ENCODE results near the gene NPDC1.

The NPDC1 gene

DNA sequence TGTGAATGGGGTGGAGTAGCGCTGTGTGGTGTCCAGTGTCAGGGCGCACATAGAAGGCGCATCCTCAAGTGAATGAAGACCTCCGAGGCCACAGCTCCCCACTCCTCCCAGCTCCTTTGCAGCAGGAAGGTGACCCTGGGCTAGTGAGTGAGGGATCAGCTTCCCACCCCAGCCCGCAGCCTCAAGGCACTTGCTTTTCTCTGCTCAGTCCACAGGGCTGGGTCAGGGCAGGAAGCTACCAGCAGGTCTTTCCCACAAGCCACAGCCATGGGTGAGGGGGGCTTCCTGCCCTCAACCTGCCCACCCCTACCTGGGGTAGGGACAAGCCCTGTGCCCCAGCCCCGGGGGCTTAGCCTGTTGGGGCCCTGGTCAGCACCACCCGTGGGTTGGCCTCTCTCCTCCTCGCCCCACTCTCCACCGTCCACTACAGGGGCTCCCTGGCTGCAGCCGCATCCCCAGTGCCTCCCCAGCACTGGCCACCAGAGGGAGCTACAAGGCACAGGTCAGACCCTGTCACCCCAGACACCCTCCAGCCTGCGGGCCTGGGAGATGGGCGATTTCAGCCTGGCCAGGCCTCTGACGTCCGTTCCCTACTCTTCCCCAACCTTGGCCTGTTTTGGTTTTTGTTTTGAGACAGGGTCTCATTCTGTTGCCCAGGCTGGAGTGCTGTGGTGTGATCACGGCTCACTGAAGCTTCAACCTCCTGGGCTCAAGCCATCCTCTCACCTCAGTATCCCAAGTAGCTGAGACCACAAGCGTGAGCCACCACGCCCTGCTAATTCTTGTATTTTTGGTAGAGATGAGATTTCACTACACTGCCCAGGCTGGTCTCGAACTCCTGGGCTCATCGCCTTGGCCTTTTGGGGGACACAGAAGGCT is 16.7 kb downstream of the NPDC1 start:
- H3F3A ChIP-seq (ENCODE audit: insufficient read depth, low read length): peaks cover 5% of the 10 kb centered on the region; the same call in 1 of the 2 replicates
- 0 out of 2 replicates have a peak overlapping the region, but pooled peaks have one; percentile 65 for H3K4me3 ChIP-seq (ENCODE audit: low read length)
- no peak overlapping the region for H3K27ac ChIP-seq (ENCODE audit: low read length)
- H3K9me3 ChIP-seq (replicated peaks; ENCODE audit: insufficient read depth, low read length): no peaks in the 10 kb centered on the region
- no peaks in the 10 kb centered on the region for H4K20me1 ChIP-seq (ENCODE audit: insufficient read depth, low read length)
- no peak overlapping the region for H2AFZ ChIP-seq (ENCODE audit: low read length)
- DNase-seq: peak; percentile 63
- TF ChIP-seq EZH2 (optimal IDR thresholded peaks at IDR 0.05; ENCODE audit: low read depth, low read length) (no peak), EZH2phosphoT487 (IDR thresholded peaks at IDR 0.05; ENCODE audit: low read length) (no peak)
- TF ChIP-seq, protein P1, sequence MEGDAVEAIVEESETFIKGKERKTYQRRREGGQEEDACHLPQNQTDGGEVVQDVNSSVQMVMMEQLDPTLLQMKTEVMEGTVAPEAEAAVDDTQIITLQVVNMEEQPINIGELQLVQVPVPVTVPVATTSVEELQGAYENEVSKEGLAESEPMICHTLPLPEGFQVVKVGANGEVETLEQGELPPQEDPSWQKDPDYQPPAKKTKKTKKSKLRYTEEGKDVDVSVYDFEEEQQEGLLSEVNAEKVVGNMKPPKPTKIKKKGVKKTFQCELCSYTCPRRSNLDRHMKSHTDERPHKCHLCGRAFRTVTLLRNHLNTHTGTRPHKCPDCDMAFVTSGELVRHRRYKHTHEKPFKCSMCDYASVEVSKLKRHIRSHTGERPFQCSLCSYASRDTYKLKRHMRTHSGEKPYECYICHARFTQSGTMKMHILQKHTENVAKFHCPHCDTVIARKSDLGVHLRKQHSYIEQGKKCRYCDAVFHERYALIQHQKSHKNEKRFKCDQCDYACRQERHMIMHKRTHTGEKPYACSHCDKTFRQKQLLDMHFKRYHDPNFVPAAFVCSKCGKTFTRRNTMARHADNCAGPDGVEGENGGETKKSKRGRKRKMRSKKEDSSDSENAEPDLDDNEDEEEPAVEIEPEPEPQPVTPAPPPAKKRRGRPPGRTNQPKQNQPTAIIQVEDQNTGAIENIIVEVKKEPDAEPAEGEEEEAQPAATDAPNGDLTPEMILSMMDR (IDR thresholded peaks at IDR 0.05; ENCODE audit: low read length): peak; percentile 85
- H3K27me3 ChIP-seq (replicated peaks; ENCODE audit: insufficient read depth, low read length): peaks cover 70% of the 10 kb centered on the region
- H3K9ac ChIP-seq (ENCODE audit: low read length): no peak overlapping the region
- H3K4me1 ChIP-seq (ENCODE audit: low read length): peaks cover 12% of the 10 kb centered on the region
- H3K36me3 ChIP-seq (replicated peaks; ENCODE audit: insufficient read depth, low read length): no peaks in the 10 kb centered on the region
- H3K9me2 ChIP-seq (replicated peaks; ENCODE audit: insufficient read depth, low read length): no peaks in the 10 kb centered on the region
- H3K79me2 ChIP-seq (ENCODE audit: low read length): no peaks in the 10 kb centered on the region
- peak overlapping the region; percentile 99 for H3K4me2 ChIP-seq (ENCODE audit: low read depth, low read length)

DNA sequence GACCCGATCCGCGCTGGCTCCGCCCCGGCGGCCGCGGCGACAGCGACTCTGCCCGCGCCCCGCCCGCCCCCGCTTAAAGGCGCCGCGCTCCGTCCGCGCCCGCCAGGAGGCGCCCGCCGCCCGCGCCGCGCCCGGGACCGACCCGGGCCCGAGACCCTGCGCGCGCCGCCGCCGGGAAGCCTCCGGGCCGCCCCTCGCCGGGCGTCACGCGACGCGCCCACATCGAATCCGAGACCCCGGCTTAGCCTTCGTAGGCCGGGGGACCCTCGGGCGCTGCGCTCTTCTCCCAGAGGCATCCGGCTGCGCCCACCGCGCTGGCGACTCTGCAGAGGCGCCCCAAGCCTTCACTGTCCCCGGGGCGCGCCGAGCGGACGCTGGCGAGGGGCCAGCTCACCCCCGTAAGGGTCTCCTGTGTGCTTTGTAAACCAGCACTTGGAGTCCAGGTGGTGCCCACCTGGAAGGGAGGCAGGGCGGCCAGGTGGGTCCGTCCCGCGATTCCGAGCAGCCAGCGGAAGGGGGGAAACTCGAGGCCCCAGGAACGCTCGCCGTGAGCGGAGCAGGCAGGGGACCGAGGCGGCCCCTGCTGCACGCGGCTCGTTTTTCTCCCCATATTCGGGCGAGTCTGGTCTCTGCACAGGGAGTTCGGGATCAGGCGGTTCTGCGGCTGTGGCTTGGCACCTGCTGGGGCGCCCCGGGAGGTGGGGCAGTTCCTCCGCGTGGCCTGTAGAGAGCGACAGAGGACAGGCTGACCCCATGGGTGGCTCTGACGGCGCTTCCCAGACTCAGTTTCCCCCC is 17.5 kb downstream of the NPDC1 start:
- Histone ChIP-seq H3K4me2 (ENCODE audit: low read depth, low read length) (peak overlapping the region; percentile 99), H3F3A (ENCODE audit: insufficient read depth, low read length) (peaks cover 5% of the 10 kb centered on the region; the same call in 1 of the 2 replicates), H3K36me3 (replicated peaks; ENCODE audit: insufficient read depth, low read length) (no peaks in the 10 kb centered on the region), H3K9me2 (replicated peaks; ENCODE audit: insufficient read depth, low read length) (no peaks in the 10 kb centered on the region), H3K27ac (ENCODE audit: low read length) (no peak overlapping the region), H2AFZ (ENCODE audit: low read length) (peak overlapping the region; percentile 90), H4K20me1 (ENCODE audit: insufficient read depth, low read length) (no peaks in the 10 kb centered on the region), H3K27me3 (replicated peaks; ENCODE audit: insufficient read depth, low read length) (peaks cover 64% of the 10 kb centered on the region), H3K79me2 (ENCODE audit: low read length) (no peaks in the 10 kb centered on the region), H3K9ac (ENCODE audit: low read length) (no peak overlapping the region), H3K4me1 (ENCODE audit: low read length) (peaks cover 12% of the 10 kb centered on the region), H3K9me3 (replicated peaks; ENCODE audit: insufficient read depth, low read length) (no peaks in the 10 kb centered on the region), H3K4me3 (ENCODE audit: low read length) (peak overlapping the region; percentile 65)
- TF ChIP-seq, protein P1 (IDR thresholded peaks at IDR 0.05; ENCODE audit: low read length): peak; percentile 54
- TF ChIP-seq EZH2 (optimal IDR thresholded peaks at IDR 0.05; ENCODE audit: low read depth, low read length): no peak
- peak; percentile 70 for DNase-seq

DNA sequence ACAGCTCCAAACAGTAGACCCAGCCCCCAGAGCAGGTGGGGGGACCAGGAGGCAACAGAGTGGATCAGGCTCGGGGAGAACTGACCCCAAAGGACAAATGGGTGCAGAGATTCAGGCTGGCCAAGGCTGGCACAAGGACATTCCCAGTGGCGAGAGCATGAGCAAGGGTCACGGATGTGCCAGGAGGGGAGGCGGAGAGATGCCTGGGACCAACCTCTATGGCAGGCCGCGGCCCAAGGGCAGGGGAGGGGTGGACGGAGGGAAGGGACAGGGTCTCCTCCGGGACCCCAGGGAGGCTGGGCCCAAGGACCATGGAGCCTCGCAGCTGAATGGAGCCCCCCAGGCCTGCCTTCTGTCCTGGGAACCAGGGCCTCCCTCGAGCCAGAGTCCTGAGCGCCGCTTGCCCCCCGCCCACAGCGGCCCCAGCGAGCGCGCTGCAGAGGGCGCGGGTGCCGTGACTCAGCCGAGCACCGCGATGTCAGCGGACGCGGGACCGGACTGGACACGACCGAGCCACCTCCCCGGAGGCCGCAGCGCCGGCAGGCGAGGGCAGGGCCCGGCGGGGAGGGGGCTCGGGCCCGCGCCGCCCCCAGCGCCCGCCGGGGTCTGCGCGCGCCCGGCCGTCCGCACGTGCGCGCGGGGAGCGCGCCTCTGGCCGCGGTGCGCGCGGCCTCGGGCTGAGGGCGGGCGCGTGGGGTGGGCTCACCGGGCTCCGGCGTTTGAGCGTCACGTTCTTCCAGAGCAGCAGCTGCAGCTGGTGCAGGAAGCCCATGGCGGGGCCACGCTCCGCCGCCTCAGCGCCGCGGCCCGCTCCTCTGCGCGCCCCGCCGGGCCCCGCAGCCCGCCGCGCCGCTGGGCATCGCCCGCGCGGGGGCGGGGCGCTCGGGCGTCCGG is 18.4 kb downstream of the NPDC1 start, which contains the start of gene ABCA2:
ABCA2 (minus strand) TSS at position 869 of the 894 bp plus-strand sequence; CDS start at position 772, 97 bp downstream.
- H3K4me2 ChIP-seq (ENCODE audit: low read depth, low read length): peak within 1 kb of the TSS; percentile 99
- peak within 1 kb of the TSS; percentile 90 for H2AFZ ChIP-seq (ENCODE audit: low read length)
- no peaks in the 10 kb centered on the region for H3K9me2 ChIP-seq (replicated peaks; ENCODE audit: insufficient read depth, low read length)
- peaks cover 5% of the 10 kb centered on the region; the same call in 1 of the 2 replicates for H3F3A ChIP-seq (ENCODE audit: insufficient read depth, low read length)
- H3K79me2 ChIP-seq (ENCODE audit: low read length): no peaks in the 10 kb centered on the region
- H3K27me3 ChIP-seq (replicated peaks; ENCODE audit: insufficient read depth, low read length): peaks cover 57% of the 10 kb centered on the region
- peak within 1 kb of the TSS; percentile 65 for H3K4me3 ChIP-seq (ENCODE audit: low read length)
- H3K36me3 ChIP-seq (replicated peaks; ENCODE audit: insufficient read depth, low read length): no peaks in the 10 kb centered on the region
- no peak for DNase-seq
- H3K9ac ChIP-seq (ENCODE audit: low read length): no peak within 1 kb of the TSS
- peaks cover 12% of the 10 kb centered on the region for H3K4me1 ChIP-seq (ENCODE audit: low read length)
- H3K27ac ChIP-seq (ENCODE audit: low read length): no peak within 1 kb of the TSS
- H3K9me3 ChIP-seq (replicated peaks; ENCODE audit: insufficient read depth, low read length): no peaks in the 10 kb centered on the region
- TF ChIP-seq EZH2phosphoT487 (IDR thresholded peaks at IDR 0.05; ENCODE audit: low read length) (no peak), EZH2 (optimal IDR thresholded peaks at IDR 0.05; ENCODE audit: low read depth, low read length) (no peak)
- TF ChIP-seq, protein P1 (IDR thresholded peaks at IDR 0.05; ENCODE audit: low read length): no peak
- H4K20me1 ChIP-seq (ENCODE audit: insufficient read depth, low read length): no peaks in the 10 kb centered on the region
